Fibroblast of the aortic adventitia (primary cell): ENCODE data around the gene NFAM1. TPM values are rescaled to one million over a fixed set of nuclear protein-coding genes. Genes with fewer than 3 reads are reported as not detected.

ENCODE experiments used
- DNase-seq: peaks from one replicate; pipeline ENCODE4 v3.0.0-alpha.2; 2010; ENCODE audit warnings: low read depth
- H3K4me3 ChIP-seq: 2 replicates; pipeline ENCODE4 v1.5.1; 2011; ENCODE audit warnings: low read depth, mild to moderate bottlenecking, control low read depth, low read length, moderate library complexity
- CTCF ChIP-seq: IDR thresholded peaks from 2 replicates; pipeline ENCODE4 v1.5.1; 2011; ENCODE audit warnings: mild to moderate bottlenecking, low read length, control low read depth, inconsistent platforms; ENCODE audit not compliant: insufficient read depth
- total RNA-seq: library from RNA; depleted of rRNA; stranded (reverse); fragments of >200 nt; gene quantifications from 2 replicates; pipeline ENCODE4 v1.2.3, GENCODE V29; 2012; ENCODE audit warnings: low replicate concordance

NFAM1 gene
- total RNA-seq, 1 donor = not detected

- TF ChIP-seq CTCF = no peak
- H3K4me3 ChIP-seq = no peak overlapping the region
- DNase-seq = no peak
Measured at GRCh38 chr22:42375982-42376381, 56.2 kb downstream of the NFAM1 start.

GRCh38 chr22:42372976-42373375 lies 59.2 kb downstream of the NFAM1 start:
- no peak for DNase-seq
- no peak overlapping the region for H3K4me3 ChIP-seq
- no peak for TF ChIP-seq CTCF

GRCh38 chr22:42371501-42371900 lies 60.7 kb downstream of the NFAM1 start:
- DNase-seq = no peak
- TF ChIP-seq CTCF = no peak
- no peak overlapping the region for H3K4me3 ChIP-seq

DNA sequence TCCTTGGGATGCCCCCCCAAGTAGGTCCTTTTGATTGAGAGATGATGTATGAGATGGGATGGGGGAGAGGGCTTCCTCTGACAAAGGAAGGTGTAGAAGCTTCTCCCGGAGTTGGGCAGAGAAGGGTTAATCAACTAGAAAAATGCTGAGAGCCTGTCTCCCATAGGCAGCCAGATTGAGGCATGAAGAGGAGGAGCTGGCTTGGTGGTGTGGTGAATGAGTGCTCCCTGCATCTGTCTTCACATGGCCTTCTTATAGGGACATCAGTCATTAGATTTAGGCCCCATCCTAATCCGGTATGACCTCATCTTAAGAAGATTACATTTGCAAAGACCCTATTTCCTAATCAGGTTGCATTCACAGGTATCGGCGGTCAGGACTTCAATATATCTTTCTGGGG lies 61.1 kb downstream of the NFAM1 start:
- no peak for DNase-seq
- no peak overlapping the region for H3K4me3 ChIP-seq
- no peak for TF ChIP-seq CTCF

GRCh38 chr22:42369250-42370041 lies 62.8 kb downstream of the NFAM1 start:
- H3K4me3 ChIP-seq = peak overlapping the region; percentile 70
- DNase-seq = peak; percentile 88
- no peak for TF ChIP-seq CTCF

DNA sequence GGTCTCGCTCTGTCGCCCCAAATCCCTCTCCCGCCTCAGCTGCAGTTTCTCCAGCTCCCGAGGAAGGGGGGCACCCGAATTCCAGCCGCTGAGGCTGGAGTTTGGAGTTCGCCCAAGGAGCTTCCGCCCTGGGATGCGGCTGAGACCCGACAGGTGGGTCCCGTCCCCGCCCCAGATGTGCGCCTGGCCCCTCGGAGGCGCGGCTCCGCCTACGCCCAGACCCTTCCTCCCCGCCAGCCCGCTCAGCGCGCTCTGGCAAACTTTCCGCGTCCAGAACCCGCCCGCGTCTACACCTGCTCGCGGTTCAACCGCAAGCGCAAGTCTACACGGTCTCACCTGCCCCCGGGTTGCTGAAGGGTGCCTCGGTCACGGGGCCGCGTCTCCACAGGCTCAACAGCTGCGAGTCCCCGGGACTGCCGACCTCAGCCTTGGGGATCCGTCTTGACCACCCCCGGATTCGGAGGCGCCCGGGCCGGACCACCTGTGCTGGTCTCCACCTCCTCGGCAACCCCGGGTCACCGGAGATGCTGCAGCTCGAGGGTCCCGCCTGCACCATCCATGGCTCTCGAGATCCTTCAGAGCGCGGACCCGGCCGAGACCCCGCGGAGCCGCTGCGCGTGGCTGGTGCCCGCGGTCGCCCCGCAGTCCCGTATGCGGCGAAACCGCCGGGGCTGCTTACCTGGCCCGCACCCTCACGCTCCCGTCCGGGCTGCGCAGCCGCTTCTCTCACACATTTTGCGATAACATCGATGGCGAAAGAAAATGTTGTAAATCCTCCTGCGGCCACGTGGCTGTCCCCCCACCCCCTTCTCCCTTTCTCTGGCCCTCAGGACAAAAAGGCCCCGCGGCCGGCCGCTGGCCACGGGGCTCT lies 63.6 kb downstream of the NFAM1 start:
- DNase-seq = no peak

More for the DNA sequence above, 63.6 kb downstream of the NFAM1 start:
- TF ChIP-seq CTCF = no peak
- peak overlapping the region; percentile 62 for H3K4me3 ChIP-seq
